ENCODE data around the gene NLRP3.

NLRP3 gene

DNA sequence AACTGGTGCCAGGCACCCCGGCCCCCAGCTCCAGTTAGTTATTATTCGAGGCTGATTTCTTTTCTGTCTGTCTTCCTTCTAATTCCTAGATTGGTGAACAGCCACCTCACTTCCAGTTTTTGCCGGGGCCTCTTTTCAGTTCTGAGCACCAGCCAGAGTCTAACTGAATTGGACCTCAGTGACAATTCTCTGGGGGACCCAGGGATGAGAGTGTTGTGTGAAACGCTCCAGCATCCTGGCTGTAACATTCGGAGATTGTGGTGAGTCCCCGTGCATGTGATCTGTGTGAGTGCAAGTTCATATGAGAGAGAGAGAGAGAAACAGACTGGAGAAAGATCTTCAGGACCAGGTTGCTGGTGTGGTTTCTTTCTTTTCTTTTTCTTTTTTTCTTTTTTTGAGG lies 13.5 kb downstream of the NLRP3 start:
- no peak for TF ChIP-seq TCF12 (IDR thresholded peaks at IDR 0.05; ENCODE audit: low read depth)
- TF ChIP-seq NFIC (IDR thresholded peaks at IDR 0.05) = no peak
- no peak for TF ChIP-seq USF1 (IDR thresholded peaks at IDR 0.05)
- TF ChIP-seq FOXM1 (IDR thresholded peaks at IDR 0.05; ENCODE audit: borderline replicate concordance, low read depth) = no peak
- TF ChIP-seq YY1 (IDR thresholded peaks at IDR 0.05; ENCODE audit: low read depth) = no peak
- no peak for TF ChIP-seq TAF1 (IDR thresholded peaks at IDR 0.05; ENCODE audit: low read depth)
- no peak for TF ChIP-seq EP300 (IDR thresholded peaks at IDR 0.05; ENCODE audit: borderline replicate concordance)

GRCh38 chr1:247430434-247430833 lies 14.5 kb downstream of the NLRP3 start:
- no peak for TF ChIP-seq ZBTB7A (IDR thresholded peaks at IDR 0.05; ENCODE audit: low read depth)
- no peak for TF ChIP-seq USF1 (IDR thresholded peaks at IDR 0.05)
- TF ChIP-seq TCF12 (IDR thresholded peaks at IDR 0.05; ENCODE audit: low read depth) = no peak
- TF ChIP-seq NFIC (IDR thresholded peaks at IDR 0.05) = no peak

DNA sequence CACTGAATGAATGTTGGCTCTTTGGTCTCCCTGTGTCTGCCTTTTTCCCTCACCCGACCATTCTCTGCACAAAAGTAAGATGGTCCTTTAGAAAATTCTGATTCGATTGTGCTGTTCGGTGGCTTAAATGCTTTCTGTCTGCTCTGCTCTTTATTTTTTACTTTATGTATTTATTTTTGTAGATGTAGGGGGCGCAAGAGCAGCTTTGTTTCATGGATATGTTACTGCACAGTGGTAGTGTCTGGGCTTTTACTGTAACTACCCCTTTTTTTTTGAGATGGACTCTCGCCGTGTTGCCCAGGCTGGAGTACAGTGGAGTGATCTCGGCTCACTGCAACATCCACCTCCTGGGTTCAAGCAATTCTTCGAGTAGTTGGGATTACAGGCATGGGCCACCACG lies 15.7 kb downstream of the NLRP3 start:
- no peak for TF ChIP-seq EP300 (IDR thresholded peaks at IDR 0.05; ENCODE audit: borderline replicate concordance)
- TF ChIP-seq TEAD4 (IDR thresholded peaks at IDR 0.05) = no peak
- TF ChIP-seq EGR1 (IDR thresholded peaks at IDR 0.05) = no peak
- TF ChIP-seq CEBPB (IDR thresholded peaks at IDR 0.05) = no peak
- no peak for TF ChIP-seq REST (IDR thresholded peaks at IDR 0.05; ENCODE audit: low read depth)
- TF ChIP-seq YY1 (IDR thresholded peaks at IDR 0.05; ENCODE audit: low read depth) = no peak
- no peak for TF ChIP-seq RAD21 (IDR thresholded peaks at IDR 0.05; ENCODE audit: low read depth)
- TF ChIP-seq USF1 (IDR thresholded peaks at IDR 0.05) = no peak
- TF ChIP-seq ZBTB7A (IDR thresholded peaks at IDR 0.05; ENCODE audit: low read depth) = no peak
- no peak for TF ChIP-seq TAF1 (IDR thresholded peaks at IDR 0.05; ENCODE audit: low read depth)

- TF ChIP-seq MAX (IDR thresholded peaks at IDR 0.05) (no peak), YY1 (IDR thresholded peaks at IDR 0.05; ENCODE audit: low read depth) (no peak), TAF1 (IDR thresholded peaks at IDR 0.05; ENCODE audit: low read depth) (no peak), EP300 (IDR thresholded peaks at IDR 0.05; ENCODE audit: borderline replicate concordance) (no peak), RAD21 (IDR thresholded peaks at IDR 0.05; ENCODE audit: low read depth) (no peak), REST (IDR thresholded peaks at IDR 0.05; ENCODE audit: low read depth) (no peak)
Observed at GRCh38 chr1:247434005-247434404, 18.0 kb downstream of the NLRP3 start.

DNA sequence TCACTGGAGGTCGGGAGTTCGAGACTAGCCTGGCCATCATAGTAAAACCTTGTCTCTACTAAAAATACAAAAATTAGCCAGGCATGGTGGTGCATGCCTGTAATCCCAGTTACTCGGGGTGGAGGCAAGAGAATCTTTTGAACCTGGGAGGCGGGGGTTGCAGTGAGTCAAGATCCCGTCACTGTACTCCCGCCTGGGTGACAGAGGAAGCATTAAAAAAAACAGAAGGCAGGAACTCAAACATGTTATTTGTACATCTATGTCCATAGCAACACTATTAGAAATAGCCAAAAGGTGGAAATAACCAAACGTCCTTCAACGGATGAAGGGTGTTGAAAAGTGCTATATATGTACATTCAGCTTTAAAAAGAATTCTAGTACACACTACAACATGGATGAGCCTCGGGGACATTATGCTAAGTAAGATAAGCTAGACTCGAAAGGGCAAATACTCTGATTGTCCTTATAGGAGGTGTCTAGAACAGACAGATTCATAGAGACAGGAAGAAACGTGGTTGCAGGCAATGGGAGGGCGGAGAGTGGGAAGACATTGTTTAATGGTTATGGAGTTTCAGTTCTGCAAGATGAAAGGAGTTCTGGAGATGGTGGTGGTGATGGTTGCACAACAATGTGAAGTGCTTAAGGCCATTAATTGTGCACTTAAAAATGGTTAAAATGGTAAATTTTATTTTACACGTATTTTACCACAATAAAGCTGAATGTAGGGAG lies 19.2 kb downstream of the NLRP3 start:
- TF ChIP-seq CREB1 (IDR thresholded peaks at IDR 0.05; ENCODE audit: low read depth) (no peak), EGR1 (IDR thresholded peaks at IDR 0.05) (no peak), REST (IDR thresholded peaks at IDR 0.05; ENCODE audit: low read depth) (no peak), ZBTB7A (IDR thresholded peaks at IDR 0.05; ENCODE audit: low read depth) (no peak), EP300 (IDR thresholded peaks at IDR 0.05; ENCODE audit: borderline replicate concordance) (no peak), RAD21 (IDR thresholded peaks at IDR 0.05; ENCODE audit: low read depth) (no peak), MAX (IDR thresholded peaks at IDR 0.05) (no peak), TCF12 (IDR thresholded peaks at IDR 0.05; ENCODE audit: low read depth) (no peak), NFIC (IDR thresholded peaks at IDR 0.05) (no peak), YY1 (IDR thresholded peaks at IDR 0.05; ENCODE audit: low read depth) (no peak), FOXM1 (IDR thresholded peaks at IDR 0.05; ENCODE audit: borderline replicate concordance, low read depth) (no peak), TEAD4 (IDR thresholded peaks at IDR 0.05) (no peak), TAF1 (IDR thresholded peaks at IDR 0.05; ENCODE audit: low read depth) (no peak), USF1 (IDR thresholded peaks at IDR 0.05) (no peak), CEBPB (IDR thresholded peaks at IDR 0.05) (no peak)

All from Ishikawa (cell line).